ENCODE data around the gene NCOA1.

The NCOA1 gene

GRCh38 chr2:24623535-24623934, 132.5 kb downstream of the NCOA1 start:
- ATAC-seq = no peak
- TF ChIP-seq ZNF8 (CRISPR knock-in tag; IDR thresholded peaks at IDR 0.05) = no peak
- TF ChIP-seq BACH2 (CRISPR knock-in tag; IDR thresholded peaks at IDR 0.05; ENCODE audit: borderline replicate concordance) = no peak
- no peak for TF ChIP-seq GLIS3 (CRISPR knock-in tag; IDR thresholded peaks at IDR 0.05)
- TF ChIP-seq PPARA (CRISPR knock-in tag; IDR thresholded peaks at IDR 0.05; ENCODE audit: borderline replicate concordance) = no peak
- no peak for TF ChIP-seq TSHZ2 (CRISPR knock-in tag; IDR thresholded peaks at IDR 0.05)
- no peak for TF ChIP-seq ZNF70 (CRISPR knock-in tag; IDR thresholded peaks at IDR 0.05)
- no peak for TF ChIP-seq ESRRG (CRISPR knock-in tag; IDR thresholded peaks at IDR 0.05)
- TF ChIP-seq POU6F1 (CRISPR knock-in tag; IDR thresholded peaks at IDR 0.05; ENCODE audit: borderline replicate concordance, low read depth) = no peak
- no peak for TF ChIP-seq RARB (CRISPR knock-in tag; IDR thresholded peaks at IDR 0.05)
- no peak for TF ChIP-seq TOX (CRISPR knock-in tag; IDR thresholded peaks at IDR 0.05; ENCODE audit: borderline replicate concordance)
- no peak for TF ChIP-seq ZFP30 (CRISPR knock-in tag; IDR thresholded peaks at IDR 0.05)
- no peak for TF ChIP-seq ISL1 (CRISPR knock-in tag; IDR thresholded peaks at IDR 0.05)
- TF ChIP-seq CREB5 (CRISPR knock-in tag; IDR thresholded peaks at IDR 0.05; ENCODE audit: low read depth) = no peak
- TF ChIP-seq ZNF565 (CRISPR knock-in tag; conservative IDR thresholded peaks at IDR 0.05; ENCODE audit: low read depth) = no peak
- no peak for TF ChIP-seq CSRNP3 (CRISPR knock-in tag; IDR thresholded peaks at IDR 0.05)
- no peak for TF ChIP-seq OSR1 (CRISPR knock-in tag; IDR thresholded peaks at IDR 0.05)
- TF ChIP-seq TCF4 (CRISPR knock-in tag; IDR thresholded peaks at IDR 0.05; ENCODE audit: borderline replicate concordance) = no peak

- TF ChIP-seq ARNTL (CRISPR knock-in tag; IDR thresholded peaks at IDR 0.05; ENCODE audit: borderline replicate concordance, low read depth) (no peak), CSDC2 (CRISPR knock-in tag; IDR thresholded peaks at IDR 0.05) (no peak), CREB5 (CRISPR knock-in tag; IDR thresholded peaks at IDR 0.05; ENCODE audit: low read depth) (no peak), ZNF70 (CRISPR knock-in tag; IDR thresholded peaks at IDR 0.05) (no peak), TSHZ2 (CRISPR knock-in tag; IDR thresholded peaks at IDR 0.05) (no peak), ZNF565 (CRISPR knock-in tag; conservative IDR thresholded peaks at IDR 0.05; ENCODE audit: low read depth) (no peak), ZNF8 (CRISPR knock-in tag; IDR thresholded peaks at IDR 0.05) (no peak), ZC3H10 (CRISPR knock-in tag; IDR thresholded peaks at IDR 0.05) (no peak)
- no peak for ATAC-seq
These were observed 134.7 kb downstream of the NCOA1 start for GRCh38 chr2:24625728-24626127.

Measured in SK-N-SH treated with all-trans-retinoic acid at 6 μM for 48 hours (cell line).